HG02588 (cell line): ENCODE measurements around the gene OR1C1.
"Not testable (repeated sequence)": the region's sequence is repeated elsewhere in the genome, so short reads cannot be mapped to it uniquely, and the experiment has no call there.

Source experiments
- ATAC-seq: cut with Tn5 transposase; IDR thresholded peaks from one replicate; pipeline ENCODE4 v1.9.1; 2021; ENCODE audit warnings: mild to moderate bottlenecking, moderate library complexity; ENCODE audit not compliant: unreplicated experiment

Gene OR1C1, protein sequence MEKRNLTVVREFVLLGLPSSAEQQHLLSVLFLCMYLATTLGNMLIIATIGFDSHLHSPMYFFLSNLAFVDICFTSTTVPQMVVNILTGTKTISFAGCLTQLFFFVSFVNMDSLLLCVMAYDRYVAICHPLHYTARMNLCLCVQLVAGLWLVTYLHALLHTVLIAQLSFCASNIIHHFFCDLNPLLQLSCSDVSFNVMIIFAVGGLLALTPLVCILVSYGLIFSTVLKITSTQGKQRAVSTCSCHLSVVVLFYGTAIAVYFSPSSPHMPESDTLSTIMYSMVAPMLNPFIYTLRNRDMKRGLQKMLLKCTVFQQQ

GRCh38 chr1:247760456-247760855 is at the start of gene OR1C1:
TSS of gene OR1C1 (minus strand) at chr1:247760556. CDS start at chr1:247758406, 2,150 bp downstream.
- no peak for ATAC-seq

GRCh38 chr1:247797518-247797917 is 37.2 kb upstream of the OR1C1 start:
- ATAC-seq = no peak

DNA sequence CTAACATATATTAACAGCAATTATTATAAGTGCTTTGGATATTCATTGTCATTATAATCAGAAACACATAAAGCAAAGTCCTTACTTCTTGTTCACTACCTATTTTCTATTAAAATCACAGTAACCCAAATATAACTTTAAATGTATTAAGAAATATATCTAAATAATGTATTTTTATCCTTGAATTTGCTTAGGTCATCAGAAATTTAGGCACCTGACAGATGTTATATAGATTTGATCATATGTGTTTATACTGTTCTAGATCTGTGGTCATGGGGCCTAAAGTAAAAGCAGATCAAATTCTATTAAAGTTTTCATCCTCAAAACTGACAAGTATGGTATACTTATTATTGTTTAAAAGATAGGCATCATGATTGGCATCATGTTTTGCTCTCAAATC is 9.2 kb upstream of the OR1C1 start:
- ATAC-seq = no peak

- not testable (repeated sequence) for ATAC-seq
These were observed 6.0 kb downstream of the OR1C1 start for GRCh38 chr1:247754311-247754710.

DNA sequence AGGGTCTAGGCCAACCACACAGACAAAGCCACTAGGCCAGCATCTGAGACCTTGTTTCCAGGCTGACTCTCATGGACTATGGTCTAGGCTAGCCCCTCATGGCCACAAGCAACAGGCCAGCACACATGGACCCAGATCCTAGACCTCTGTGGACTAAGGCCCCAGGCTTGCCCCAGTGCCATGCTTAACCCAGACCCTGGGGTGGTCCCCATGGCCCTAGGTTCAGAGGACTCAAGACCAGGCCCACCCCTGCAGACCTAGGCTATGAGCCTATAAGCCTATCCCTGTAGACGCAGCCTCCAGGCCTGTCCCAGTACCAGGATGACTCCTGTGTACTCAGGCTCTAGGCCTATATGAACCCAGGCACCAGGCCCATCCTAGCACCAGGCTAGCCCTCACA is 10.5 kb downstream of the OR1C1 start:
- no peak for ATAC-seq

- ATAC-seq = no peak
These were observed 12.3 kb downstream of the OR1C1 start, which contains the start of gene OR14A2 for GRCh38 chr1:247748041-247748440. TSS of gene OR14A2 (minus strand) at chr1:247748141.

DNA sequence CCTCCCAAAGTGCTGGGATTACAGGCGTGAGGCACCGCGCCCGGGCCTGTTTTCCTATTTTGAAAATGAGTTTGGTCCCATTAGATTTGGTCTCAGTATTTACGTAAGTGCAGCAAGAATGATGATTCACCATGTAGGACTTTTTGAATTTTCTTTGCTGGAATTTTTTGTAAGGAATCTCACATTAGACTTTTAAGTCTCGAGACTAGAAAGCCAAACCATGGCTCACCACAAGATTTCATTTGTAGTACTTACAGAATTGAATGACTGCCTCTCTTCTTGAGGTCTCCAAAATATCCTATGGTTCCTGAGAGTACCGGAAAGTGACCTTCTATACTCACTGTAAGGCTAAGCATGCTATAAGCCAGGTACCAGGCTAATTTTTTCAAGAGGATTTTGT is 12.7 kb downstream of the OR1C1 start:
- no peak for ATAC-seq

DNA sequence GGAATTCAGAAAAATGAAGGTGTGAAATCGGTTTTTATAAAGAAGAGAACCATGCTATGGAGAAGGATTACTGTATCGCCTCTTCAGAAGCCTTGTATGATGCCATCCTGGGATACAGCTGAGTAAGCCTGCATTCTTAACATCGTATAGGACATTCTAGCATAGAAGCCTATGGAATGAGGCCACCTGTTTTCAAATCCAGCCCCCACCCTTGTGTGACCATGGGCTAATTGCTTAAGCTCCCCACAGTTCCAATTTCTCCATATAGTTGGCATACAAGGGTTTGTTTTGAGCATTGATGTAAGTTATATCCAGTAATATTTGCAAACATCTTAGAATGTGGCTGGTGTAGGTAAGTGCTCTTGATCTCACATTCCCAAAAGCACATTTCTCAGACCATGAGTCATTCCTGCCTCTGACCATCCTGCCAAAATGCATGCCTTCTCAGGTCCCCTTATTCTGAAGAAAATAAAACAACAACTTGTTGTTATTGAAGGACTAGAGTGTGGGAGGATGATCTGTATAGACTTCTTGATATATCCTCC is 13.9 kb downstream of the OR1C1 start:
- ATAC-seq = no peak

DNA sequence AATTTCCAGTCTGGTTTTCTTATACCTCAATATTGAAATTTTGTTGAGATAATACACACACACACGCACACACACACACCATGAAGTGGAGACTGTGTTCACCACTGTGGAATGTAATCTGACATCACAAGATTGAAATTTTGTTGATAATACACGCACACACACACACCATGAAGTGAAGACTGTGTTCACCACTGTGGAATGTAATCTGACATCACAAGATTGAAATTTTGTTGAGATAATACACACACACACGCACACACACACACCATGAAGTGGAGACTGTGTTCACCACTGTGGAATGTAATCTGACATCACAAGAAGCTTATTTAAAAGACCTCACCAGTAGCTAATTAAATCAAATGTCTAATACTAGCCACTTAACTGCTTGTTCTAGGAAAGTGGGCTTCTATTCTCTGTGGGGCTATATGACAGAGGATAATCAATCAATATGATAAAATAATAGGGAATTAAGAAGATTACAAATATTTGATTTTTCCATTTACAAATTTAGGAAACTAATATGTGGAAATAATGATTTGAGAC is 18.1 kb downstream of the OR1C1 start:
- ATAC-seq = not testable (repeated sequence)

DNA sequence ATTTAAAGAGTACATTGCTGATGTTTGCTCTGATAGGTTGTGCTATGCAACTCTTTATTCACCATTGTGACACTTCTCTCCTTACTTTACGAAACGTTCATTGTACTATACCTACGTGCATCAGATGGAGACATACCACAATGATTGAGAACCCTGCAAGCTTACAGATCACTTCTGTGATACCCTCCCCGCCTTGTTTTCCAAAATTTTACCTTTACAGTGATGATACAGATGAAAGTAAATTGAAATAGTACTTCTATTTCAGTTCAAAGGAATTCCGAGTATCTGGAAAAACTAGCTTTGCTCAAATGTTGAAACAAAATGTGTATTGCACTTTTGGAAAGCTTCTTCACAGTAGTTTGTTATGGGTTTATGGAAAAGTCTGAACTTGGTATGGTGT is 18.6 kb downstream of the OR1C1 start:
- ATAC-seq = no peak

DNA sequence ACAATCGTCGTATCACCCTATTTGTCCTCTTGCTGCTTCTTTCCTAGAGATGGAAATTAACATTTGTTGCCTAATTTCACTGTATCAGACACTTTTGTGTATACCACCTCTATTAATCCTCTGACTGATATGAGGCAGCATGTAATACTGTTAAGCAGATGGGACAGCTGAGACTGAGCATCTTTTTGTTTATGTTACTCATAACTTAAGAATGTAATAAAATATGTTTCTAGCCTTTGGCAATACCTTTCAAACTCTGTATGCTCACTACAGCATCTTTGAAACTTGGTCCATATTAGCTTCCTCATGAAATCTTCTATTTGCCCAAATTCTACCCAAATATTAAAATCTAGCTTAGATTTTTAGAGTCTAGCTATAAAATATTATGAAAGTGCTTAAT is 19.6 kb downstream of the OR1C1 start:
- no peak for ATAC-seq

GRCh38 chr1:247738315-247738714 is 22.0 kb downstream of the OR1C1 start, which contains the start of gene OR14K1:
TSS of gene OR14K1 (plus strand) at chr1:247738615. CDS start at chr1:247738615, 0 bp downstream.
- no peak for ATAC-seq

- no peak for ATAC-seq
These were observed 39.1 kb downstream of the OR1C1 start for GRCh38 chr1:247721222-247721621.

- ATAC-seq = no peak
These were observed 43.8 kb downstream of the OR1C1 start, which contains the start of gene OR6F1 for GRCh38 chr1:247716546-247716945. TSS of gene OR6F1 (minus strand) at chr1:247716646. CDS start at chr1:247712755, 3,891 bp downstream.

DNA sequence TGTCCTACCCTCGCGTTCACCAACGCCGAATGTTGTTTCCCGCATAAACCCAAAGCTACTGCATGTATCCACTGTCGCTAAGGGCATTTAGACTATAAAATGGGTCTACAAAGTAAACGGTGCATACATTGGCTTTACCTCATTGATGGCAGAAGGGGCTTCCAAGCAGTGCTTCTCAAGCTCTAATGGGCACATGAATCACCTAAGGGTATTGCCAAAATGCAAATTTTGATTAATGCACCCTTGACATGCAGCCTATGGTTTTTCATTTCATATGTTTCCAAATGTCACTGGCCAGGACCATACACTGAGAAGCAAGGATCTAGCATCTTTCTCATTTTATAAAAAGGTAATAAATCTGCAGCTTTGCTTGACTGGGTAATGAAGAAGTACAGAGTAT is 46.6 kb downstream of the OR1C1 start:
- ATAC-seq = no peak

- ATAC-seq = not testable (repeated sequence)
These were observed 49.7 kb downstream of the OR1C1 start for GRCh38 chr1:247710681-247711080.
